HL-60 (cell line): Measurements from ENCODE around the gene ZSWIM8.

Experiments used
- DNase-seq, 2 experiments: peaks; one replicate each; pipeline ENCODE4 v3.0.0-alpha.2; 2010 to 2020; ENCODE audit warnings: low read depth in 1 of 2, low spot score in 1 of 2
- H3K27ac ChIP-seq: fragments of 250-450 bp; sonication (Bioruptor Pico); replicated peaks from 2 replicates; pipeline ENCODE4 v1.5.1; 2020; ENCODE audit warnings: mild to moderate bottlenecking, moderate library complexity
- H3K27me3 ChIP-seq: fragments of 250-450 bp; sonication (Bioruptor Pico); 2 replicates; pipeline ENCODE4 v1.5.1; 2021; ENCODE audit warnings: mild to moderate bottlenecking, moderate library complexity; ENCODE audit not compliant: insufficient read depth, poor library complexity, severe bottlenecking
- H3K4me3 ChIP-seq: replicated peaks from 2 replicates; pipeline ENCODE4 v1.5.1; 2011; ENCODE audit warnings: mild to moderate bottlenecking, control low read depth, low read length; ENCODE audit not compliant: insufficient read depth
- GABPA ChIP-seq: IDR thresholded peaks from 2 replicates; pipeline ENCODE4 v1.6.1; 2012; ENCODE audit warnings: low read depth
- POLR2AphosphoS5 ChIP-seq: IDR thresholded peaks from 2 replicates; pipeline ENCODE4 v1.6.1; 2012; ENCODE audit warnings: low read depth
- SPI1 ChIP-seq: IDR thresholded peaks from 2 replicates; pipeline ENCODE4 v1.6.1; 2012; ENCODE audit warnings: low read depth, mild to moderate bottlenecking, borderline replicate concordance
- TF ChIP-seq, protein P1 (sequence below): IDR thresholded peaks from one replicate; pipeline ENCODE4 v1.5.1; 2011; ENCODE audit warnings: low read length, control low read depth, inconsistent platforms; ENCODE audit not compliant: insufficient read depth
- TF ChIP-seq, protein P2 (sequence below): IDR thresholded peaks from 2 replicates; pipeline ENCODE4 v1.6.1; 2012; ENCODE audit warnings: low read depth; ENCODE audit not compliant: insufficient replicate concordance

ZSWIM8 gene

DNA sequence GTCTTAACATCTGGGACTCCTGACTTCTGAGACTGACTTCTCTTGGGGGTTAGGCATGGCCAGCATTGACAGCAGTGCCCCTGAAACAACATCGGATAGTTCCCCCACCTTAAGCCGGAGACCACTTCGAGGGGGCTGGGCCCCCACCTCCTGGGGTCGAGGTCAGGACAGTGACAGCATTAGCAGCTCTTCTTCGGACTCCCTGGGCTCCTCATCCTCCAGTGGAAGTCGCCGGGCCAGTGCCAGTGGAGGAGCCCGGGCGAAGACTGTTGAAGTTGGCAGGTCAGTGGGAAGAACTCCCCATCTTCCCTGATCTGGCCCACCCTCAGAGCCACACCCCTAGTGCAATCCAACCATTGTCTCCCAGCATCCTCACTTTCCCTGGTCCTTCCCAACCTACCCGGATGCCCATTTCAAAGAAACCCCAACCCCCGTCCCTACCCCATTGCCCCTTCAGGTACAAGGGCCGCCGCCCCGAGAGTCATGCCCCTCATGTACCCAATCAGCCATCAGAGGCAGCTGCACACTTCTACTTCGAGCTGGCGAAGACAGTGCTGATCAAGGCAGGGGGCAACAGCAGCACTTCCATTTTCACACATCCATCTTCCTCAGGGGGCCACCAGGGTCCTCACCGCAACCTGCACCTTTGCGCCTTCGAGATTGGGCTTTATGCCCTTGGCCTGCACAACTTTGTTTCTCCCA is 12.1 kb downstream of the ZSWIM8 start:
- no peak for TF ChIP-seq GABPA
- TF ChIP-seq POLR2AphosphoS5, result no peak
- no peak for TF ChIP-seq SPI1
- TF ChIP-seq, protein P1, sequence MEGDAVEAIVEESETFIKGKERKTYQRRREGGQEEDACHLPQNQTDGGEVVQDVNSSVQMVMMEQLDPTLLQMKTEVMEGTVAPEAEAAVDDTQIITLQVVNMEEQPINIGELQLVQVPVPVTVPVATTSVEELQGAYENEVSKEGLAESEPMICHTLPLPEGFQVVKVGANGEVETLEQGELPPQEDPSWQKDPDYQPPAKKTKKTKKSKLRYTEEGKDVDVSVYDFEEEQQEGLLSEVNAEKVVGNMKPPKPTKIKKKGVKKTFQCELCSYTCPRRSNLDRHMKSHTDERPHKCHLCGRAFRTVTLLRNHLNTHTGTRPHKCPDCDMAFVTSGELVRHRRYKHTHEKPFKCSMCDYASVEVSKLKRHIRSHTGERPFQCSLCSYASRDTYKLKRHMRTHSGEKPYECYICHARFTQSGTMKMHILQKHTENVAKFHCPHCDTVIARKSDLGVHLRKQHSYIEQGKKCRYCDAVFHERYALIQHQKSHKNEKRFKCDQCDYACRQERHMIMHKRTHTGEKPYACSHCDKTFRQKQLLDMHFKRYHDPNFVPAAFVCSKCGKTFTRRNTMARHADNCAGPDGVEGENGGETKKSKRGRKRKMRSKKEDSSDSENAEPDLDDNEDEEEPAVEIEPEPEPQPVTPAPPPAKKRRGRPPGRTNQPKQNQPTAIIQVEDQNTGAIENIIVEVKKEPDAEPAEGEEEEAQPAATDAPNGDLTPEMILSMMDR, result no peak
- TF ChIP-seq, protein P2, sequence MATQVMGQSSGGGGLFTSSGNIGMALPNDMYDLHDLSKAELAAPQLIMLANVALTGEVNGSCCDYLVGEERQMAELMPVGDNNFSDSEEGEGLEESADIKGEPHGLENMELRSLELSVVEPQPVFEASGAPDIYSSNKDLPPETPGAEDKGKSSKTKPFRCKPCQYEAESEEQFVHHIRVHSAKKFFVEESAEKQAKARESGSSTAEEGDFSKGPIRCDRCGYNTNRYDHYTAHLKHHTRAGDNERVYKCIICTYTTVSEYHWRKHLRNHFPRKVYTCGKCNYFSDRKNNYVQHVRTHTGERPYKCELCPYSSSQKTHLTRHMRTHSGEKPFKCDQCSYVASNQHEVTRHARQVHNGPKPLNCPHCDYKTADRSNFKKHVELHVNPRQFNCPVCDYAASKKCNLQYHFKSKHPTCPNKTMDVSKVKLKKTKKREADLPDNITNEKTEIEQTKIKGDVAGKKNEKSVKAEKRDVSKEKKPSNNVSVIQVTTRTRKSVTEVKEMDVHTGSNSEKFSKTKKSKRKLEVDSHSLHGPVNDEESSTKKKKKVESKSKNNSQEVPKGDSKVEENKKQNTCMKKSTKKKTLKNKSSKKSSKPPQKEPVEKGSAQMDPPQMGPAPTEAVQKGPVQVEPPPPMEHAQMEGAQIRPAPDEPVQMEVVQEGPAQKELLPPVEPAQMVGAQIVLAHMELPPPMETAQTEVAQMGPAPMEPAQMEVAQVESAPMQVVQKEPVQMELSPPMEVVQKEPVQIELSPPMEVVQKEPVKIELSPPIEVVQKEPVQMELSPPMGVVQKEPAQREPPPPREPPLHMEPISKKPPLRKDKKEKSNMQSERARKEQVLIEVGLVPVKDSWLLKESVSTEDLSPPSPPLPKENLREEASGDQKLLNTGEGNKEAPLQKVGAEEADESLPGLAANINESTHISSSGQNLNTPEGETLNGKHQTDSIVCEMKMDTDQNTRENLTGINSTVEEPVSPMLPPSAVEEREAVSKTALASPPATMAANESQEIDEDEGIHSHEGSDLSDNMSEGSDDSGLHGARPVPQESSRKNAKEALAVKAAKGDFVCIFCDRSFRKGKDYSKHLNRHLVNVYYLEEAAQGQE, result no peak
- no peak overlapping the region for H3K4me3 ChIP-seq
- H3K27me3 ChIP-seq, result no peaks in the 10 kb centered on the region
- no peak overlapping the region for H3K27ac ChIP-seq
- DNase-seq, result no peak

DNA sequence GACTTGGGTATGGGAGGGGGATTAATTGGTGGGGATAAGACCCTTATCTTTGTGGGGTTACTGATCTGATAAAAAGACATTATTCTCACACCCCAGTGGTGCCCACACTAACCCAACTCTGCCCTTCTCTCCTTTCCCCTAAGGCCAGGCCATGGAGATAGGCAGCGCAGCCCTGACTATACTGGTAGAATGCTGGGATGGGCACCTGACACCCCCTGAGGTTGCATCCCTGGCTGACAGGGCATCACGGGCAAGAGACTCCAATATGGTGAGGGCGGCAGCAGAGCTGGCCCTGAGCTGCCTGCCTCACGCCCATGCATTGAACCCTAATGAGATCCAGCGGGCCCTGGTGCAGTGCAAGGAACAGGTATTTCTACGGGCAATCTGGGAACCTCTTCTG is 12.7 kb downstream of the ZSWIM8 start:
- no peaks in the 10 kb centered on the region for H3K27me3 ChIP-seq
- no peak for DNase-seq
- TF ChIP-seq POLR2AphosphoS5, result no peak
- TF ChIP-seq, protein P1, result no peak
- no peak for TF ChIP-seq SPI1
- no peak for TF ChIP-seq GABPA
- TF ChIP-seq, protein P2, result no peak
- no peak overlapping the region for H3K4me3 ChIP-seq
- H3K27ac ChIP-seq, result no peak overlapping the region

DNA sequence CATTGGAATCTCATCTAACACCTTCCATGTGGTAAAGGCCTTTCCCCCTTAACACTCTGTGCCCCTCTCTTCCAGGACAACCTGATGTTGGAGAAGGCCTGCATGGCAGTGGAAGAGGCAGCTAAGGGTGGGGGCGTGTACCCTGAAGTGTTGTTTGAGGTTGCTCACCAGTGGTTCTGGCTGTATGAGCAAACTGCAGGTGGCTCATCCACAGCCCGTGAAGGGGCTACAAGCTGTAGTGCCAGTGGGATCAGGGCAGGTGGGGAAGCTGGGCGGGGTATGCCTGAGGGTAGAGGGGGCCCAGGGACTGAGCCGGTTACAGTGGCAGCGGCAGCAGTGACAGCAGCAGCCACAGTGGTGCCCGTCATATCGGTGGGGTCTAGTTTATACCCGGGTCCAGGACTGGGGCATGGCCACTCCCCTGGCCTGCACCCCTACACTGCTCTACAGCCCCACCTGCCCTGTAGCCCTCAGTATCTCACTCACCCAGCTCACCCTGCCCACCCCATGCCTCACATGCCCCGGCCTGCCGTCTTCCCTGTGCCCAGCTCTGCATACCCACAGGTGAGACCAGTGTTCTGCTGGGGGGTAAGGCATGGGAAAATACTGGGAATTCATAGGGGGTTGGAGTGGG is 13.6 kb downstream of the ZSWIM8 start:
- DNase-seq, result no peak
- H3K27ac ChIP-seq, result no peak overlapping the region
- no peaks in the 10 kb centered on the region for H3K27me3 ChIP-seq
- no peak for TF ChIP-seq SPI1
- no peak for TF ChIP-seq POLR2AphosphoS5
- TF ChIP-seq, protein P1, result no peak
- TF ChIP-seq, protein P2, result no peak
- TF ChIP-seq GABPA, result no peak
- no peak overlapping the region for H3K4me3 ChIP-seq
